HuH-7.5 (cell line): ENCODE measurements around the gene ZNF550.

Experiments used
- DNase-seq: peaks from one replicate; pipeline ENCODE4 v3.0.0; 2011; ENCODE audit warnings: low spot score

Gene ZNF550

GRCh38 chr19:57559404-57560025 is at the start of gene ZNF550:
Gene ZNF550, minus strand, starts transcription at chr19:57559863. Its CDS starts 181 bp downstream, at chr19:57559682.
- DNase-seq: peak; percentile 80

DNA sequence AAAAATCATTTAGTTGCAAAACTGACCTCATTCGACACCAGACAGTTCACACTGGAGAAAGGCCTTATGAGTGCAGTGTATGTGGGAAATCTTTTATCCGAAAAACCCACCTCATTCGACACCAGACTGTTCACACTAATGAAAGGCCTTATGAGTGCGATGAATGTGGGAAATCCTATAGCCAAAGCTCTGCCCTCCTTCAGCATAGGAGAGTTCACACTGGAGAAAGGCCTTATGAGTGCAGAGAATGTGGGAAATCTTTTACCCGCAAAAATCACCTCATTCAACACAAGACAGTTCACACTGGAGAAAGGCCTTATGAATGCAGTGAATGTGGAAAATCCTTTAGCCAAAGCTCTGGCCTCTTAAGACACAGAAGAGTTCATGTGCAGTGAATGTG is 47.3 kb upstream of the ZNF550 start:
- no peak for DNase-seq

DNA sequence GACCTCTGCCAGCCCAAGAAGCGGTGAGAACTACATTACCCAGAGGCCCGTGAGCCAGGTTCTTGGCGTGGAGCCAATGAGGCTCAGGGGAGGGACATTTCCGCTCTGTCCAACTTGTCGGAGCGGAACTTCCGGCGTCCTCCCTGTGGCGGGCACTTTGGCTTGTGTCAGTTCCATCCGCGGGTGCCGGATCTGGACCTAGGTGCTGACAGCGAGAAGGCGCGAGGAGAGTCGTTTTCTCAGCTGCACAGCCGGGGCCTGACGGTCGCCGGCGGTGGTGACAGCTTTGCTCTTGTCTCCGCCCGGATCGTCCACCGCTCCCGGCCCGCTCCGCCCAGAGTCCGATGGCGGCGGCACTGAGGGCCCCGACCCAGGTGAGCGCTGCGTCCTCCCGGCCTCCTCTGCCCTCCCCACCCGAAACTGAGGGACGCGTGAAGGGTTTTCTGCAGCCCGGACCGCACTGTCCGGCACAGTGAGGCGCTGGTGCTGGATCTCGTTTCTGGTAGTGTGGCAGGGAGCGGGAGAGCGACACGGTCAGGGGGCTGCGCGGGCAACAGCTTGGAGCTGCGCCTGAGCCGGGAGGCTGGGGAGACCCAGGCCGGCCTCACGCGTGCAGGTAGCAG is 40.2 kb upstream of the ZNF550 start, which contains the start of gene ZNF530:
Gene ZNF530 (plus strand): TSS at position 125 of the 623 bp plus-strand sequence. CDS start 4,461 bp downstream, outside the sequence.
- peak; percentile 92 for DNase-seq

DNA sequence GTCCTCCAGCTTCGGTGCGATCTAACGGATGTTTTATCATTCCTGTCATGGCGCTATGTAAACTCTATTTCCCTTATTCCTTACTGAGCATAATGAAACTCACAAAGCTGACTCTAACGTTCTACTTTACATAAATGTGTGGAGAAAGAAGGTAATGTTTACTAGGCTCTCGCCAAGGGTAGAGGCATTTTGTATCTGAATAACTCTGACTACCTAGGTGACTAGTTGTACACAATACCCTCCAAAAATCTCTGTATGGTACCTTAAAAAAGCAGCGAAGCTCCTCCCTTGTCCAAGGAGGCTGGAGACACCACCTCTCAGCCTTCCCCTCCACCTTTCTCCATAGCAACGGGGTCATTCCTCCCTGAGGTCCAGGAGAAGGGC is 39.7 kb upstream of the ZNF550 start:
- no peak for DNase-seq

- DNase-seq: no peak
These were observed 27.9 kb upstream of the ZNF550 start for GRCh38 chr19:57587529-57587928.

- DNase-seq: peak; percentile 81
These were observed 24.1 kb upstream of the ZNF550 start, which contains the start of gene ZIK1 for GRCh38 chr19:57583521-57584416. Gene ZIK1, plus strand, starts transcription at chr19:57584145. Its CDS starts 212 bp downstream, at chr19:57584357.

GRCh38 chr19:57583104-57583520 is 23.4 kb upstream of the ZNF550 start:
- no peak for DNase-seq

DNA sequence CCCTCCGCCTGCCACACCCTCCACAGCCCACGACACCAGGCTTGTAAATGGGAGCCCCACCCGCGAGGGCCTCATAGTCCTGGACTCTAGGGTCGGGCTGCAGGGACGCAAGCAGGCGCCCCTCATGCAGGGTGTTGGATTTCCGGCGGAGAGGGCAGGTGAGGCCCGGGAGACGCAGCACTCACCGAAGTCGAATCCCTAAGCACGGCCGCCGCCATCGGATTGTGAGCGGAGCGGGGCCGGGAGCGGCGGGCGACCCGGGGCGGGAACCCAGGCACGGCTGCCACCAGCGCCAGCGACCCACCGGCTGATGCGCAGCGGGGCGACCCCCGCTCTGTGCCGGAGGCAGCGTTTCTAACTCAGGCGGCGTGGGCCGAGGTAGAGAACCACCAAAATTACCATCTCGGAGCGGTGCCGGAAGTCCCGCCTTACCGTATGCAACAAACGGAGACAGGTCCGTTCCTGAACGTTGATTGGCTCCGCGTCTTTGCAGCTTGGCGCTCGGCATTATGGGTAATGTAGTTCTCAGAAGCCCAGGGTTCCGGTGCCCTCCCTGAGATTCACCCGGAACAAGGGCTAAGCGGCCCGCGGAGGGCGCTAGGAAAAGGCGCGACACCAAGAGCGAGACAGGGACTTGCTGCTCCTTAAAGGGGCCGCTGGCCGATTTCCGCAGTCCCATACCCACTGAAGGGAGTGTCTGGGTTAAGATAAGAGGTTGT is 19.0 kb upstream of the ZNF550 start, which contains the start of gene ZNF416:
Gene ZNF416 (minus strand): TSS at position 425 of the 719 bp plus-strand sequence. CDS start 207 bp downstream, at position 218.
- DNase-seq: peak; percentile 99

DNA sequence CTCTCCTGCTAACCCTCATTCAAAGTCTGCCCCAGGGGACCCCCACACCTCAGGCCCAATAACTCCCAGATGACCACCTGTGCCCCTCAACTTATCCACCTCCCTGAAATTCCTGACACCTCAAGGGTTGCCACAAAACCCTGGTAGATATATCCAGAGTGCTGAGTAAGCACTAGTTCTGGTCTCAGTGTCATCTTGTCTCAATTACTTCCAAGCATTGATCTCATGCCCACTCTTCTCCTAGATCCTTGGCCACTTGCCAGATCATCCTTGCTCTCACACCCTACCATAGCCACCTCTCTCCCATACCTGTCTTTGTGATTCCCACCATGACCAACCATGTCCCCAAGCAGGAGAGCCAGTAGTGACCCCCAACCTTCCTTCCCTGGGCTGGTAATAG is 17.0 kb upstream of the ZNF550 start:
- DNase-seq: no peak

DNA sequence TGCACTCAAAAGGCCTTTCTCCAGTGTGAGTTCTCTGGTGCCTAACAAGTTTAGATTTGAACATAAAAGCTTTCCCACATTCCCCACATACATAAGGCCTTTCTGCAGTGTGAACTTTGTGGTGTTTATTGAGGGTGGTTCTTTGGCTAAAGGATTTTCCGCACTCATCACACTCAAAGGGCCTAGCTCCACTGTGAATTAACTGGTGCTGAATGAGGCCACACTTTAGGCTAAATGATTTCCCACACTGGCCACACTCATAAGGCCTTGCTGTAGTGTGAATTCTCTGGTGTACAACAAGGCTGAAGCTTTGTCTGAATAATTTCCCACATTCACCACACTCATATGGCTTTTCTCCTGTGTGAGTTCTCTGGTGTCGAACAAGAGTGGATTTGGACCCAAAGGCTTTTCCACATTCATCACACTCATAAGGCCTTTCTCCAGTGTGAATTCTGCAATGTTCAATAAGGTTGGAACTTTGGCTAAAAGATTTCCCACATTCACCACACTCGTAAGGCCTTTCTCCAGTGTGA is 12.8 kb upstream of the ZNF550 start:
- DNase-seq: no peak

- no peak for DNase-seq
These were observed 11.0 kb upstream of the ZNF550 start for GRCh38 chr19:57570707-57571106.

DNA sequence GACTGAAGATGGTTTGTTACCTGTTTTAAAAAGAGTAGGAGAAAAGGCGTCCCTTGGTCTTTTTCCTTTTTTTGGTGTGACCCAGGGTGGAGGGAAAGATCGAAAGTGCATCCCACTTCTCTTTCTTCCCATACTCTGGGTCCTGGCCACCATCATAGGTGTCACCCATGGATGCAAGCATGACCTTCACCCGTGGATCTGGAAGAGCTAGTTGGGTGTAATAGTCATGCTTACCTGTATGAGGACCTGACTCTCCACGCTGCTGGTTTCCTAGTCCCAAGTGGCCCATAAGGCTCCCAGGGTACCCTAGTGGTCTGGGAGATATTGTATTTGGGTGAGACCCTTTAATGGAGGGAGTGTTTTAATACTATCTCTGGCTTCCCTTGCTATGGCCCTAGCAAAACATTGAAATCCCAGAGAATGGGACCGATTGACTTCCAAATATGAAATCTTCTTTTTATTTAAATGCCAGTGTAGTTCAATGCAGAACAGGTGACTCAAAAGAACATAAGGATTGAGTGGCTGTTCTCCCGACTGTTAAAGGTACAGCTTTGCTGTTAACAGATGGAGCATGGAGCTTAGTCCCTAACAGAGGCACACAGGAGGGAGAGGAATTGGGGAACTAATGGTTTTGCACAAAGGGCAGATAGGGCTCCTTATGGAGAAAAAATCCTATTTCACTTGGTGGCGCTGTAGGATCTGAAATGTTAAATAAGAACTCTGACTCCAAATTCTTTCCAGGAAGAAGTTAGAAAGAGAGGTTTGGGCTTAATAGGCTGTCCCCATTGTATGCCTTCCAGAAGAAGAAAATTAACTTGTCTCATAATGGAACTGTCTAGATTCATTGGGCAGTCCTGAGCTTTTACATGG is 7.0 kb upstream of the ZNF550 start:
- no peak for DNase-seq

GRCh38 chr19:57563547-57563946 is 3.9 kb upstream of the ZNF550 start:
- DNase-seq: no peak

DNA sequence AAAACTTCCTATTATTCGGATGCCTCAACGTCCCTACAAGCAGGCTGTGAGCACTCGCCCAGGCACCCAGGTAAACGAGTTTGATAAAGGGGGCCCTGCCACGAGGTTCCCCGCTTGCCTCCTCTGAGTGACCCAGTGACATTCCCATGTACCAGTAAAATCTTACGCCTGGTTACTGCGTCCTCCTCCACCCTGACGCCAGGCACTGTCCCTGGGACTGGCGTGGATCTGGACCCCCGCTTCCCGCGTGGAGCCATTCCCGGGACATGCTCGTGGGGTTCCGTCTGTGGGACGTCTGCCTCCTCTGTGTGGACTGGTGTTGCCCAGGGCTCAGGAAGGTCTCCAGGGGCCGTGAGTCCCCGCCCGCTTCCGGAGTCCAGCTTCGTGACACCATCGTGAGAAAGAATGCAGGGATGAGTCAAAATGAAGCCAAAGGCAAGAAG is 407 bp upstream of the ZNF550 start:
- no peak for DNase-seq

- DNase-seq: peak; percentile 49
These were observed 657 bp downstream of the ZNF550 start for GRCh38 chr19:57559008-57559403.

DNA sequence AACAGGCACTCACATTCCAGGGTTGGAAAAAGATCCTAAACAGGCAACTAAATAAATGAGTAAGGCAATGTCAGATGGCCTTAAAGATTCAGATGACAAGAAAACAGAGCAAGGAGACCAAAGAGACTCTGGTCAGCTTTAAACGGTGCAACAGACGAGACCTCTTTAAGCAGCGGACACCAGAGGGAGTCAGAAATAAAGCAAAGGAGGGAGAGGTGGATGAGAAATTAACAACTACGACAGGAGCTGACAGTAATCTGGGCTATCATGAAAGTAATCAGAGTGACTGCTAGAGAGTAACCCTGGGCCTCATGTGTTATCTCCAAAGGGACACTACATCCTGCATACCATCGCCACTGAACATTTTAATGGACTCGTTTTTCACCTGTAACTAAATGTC is 1.1 kb downstream of the ZNF550 start:
- no peak for DNase-seq

GRCh38 chr19:57557659-57558058 is 2.0 kb downstream of the ZNF550 start:
- DNase-seq: no peak

GRCh38 chr19:57552432-57552831 is 7.2 kb downstream of the ZNF550 start:
- DNase-seq: no peak

- no peak for DNase-seq
These were observed 13.2 kb downstream of the ZNF550 start for GRCh38 chr19:57546513-57546912.

DNA sequence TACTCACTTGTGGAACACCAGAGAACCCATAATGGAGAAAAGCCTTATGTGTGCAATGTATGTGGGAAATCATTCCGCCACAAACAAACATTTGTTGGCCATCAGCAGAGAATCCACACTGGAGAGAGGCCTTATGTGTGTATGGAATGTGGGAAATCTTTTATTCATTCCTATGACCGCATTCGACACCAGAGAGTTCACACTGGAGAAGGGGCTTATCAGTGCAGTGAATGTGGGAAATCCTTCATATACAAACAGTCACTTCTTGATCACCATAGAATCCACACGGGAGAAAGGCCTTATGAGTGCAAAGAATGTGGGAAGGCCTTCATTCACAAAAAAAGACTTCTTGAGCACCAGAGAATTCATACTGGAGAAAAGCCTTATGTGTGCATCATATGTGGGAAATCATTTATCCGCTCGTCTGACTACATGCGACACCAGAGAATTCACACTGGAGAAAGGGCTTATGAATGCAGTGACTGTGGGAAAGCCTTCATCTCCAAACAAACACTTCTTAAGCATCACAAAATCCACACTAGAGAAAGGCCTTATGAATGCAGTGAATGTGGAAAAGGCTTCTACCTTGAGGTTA is 21.6 kb downstream of the ZNF550 start:
- no peak for DNase-seq
